Measurements from ENCODE around the gene KLHL26.

KLHL26 gene

DNA sequence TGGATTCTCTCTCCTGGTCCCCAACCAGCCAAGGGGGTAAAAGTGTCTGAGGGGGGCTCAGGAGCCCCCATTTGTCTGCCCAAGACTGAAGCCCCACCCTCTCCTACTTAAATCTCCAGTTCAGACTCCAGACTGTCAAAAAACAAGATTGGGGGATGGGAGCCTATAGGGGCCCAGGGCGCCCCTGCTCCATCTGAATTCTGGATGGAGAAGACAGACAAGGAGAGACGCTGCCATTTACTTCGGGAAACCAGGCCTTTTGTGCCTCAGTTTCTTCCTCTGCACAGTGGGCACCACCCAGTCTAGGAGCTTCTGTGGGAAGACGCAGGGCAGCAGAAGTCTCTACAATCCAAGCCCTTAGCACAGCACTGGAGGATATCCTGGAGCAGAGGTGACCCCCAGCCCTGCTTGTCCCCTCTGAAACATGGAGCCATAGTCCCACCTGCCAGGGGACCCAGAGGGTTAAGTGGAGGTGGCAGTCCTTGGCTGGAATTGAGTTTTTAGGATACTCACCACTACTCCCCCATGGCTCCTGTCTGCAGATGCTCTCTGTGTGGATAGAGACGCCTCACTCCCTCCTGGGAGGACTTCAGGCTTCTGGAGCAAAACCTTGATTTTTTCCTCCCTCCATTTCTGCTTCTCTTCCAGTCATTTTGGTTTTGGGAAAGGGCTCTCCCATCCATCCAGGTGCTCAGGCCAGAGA, 28.6 kb upstream of the KLHL26 start:
- no peaks in the 10 kb centered on the region for H3K36me3 ChIP-seq (ENCODE audit: control insufficient read depth in 1 of 2, insufficient read depth in 2 of 2, low read length in 2 of 2)
- H3K27ac ChIP-seq (ENCODE audit: low read depth, low read length), result no peak overlapping the region
- no peaks in the 10 kb centered on the region for H3K9me3 ChIP-seq (ENCODE audit: control insufficient read depth in 1 of 2, low read length in 2 of 2)
- peaks cover 7 to 10% of the 10 kb centered on the region in 2 donors for H3K4me1 ChIP-seq (ENCODE audit: control insufficient read depth in 1 of 2, insufficient read depth in 2 of 2, low read length in 2 of 2)
- H3K9ac ChIP-seq (ENCODE audit: low read depth in 1 of 2, low read length in 2 of 2), result no peak overlapping the region
- peaks cover 79 to 83% of the 10 kb centered on the region in 2 donors for H3K27me3 ChIP-seq (ENCODE audit: control insufficient read depth in 1 of 2, insufficient read depth in 2 of 2, low read length in 2 of 2)
- H3K4me3 ChIP-seq (ENCODE audit: low read depth in 1 of 2, low read length in 2 of 2), result no peak overlapping the region

DNA sequence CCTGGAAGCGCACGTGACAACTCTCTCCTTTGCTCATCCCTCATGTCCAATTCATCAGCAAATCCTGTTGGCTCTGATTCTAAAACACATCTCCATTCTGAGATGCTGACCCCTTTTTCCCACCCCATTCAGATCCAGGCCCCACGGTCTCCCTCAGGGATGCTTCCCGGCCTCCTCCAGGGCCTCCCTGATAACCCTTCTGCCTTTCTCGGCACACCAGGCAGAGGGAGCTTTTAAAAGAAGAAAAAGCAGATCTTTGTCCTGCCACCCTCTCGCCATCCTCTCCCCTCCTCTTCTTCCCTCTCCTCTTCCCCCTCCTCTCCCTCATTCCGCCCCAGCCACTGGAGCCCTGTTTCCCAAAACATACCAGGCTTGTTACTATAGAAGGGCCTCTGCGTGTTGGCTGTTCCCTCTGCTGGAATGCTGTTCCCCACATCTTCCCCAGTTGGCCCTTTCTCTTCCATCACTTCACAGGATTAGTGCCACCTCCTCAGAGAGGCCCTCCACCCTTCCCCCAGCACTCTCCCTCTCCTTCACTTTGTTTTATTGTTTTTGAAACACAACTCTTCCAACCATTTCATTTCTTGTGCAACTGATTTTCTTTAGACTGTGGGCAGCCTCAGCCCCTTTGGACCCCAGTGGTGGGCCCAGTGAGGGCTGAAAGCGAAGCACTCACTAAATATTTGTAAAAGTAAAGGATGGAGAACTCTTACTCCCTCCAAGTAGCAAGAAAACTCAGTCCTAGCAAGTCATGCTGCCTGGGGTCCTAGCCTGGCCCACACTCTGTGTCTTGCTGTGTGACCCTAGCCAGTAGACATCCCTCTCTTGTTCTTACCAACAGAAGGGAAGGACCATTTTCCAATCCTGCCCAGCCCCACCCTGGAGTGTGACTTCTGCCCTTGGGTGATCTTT, 27.8 kb upstream of the KLHL26 start:
- Histone ChIP-seq H3K27ac (ENCODE audit: low read depth, low read length) (no peak overlapping the region), H3K9me3 (ENCODE audit: control insufficient read depth in 1 of 2, low read length in 2 of 2) (no peaks in the 10 kb centered on the region), H3K4me1 (ENCODE audit: control insufficient read depth in 1 of 2, insufficient read depth in 2 of 2, low read length in 2 of 2) (peaks cover 7 to 10% of the 10 kb centered on the region in 2 donors), H3K9ac (ENCODE audit: low read depth in 1 of 2, low read length in 2 of 2) (no peak overlapping the region), H3K36me3 (ENCODE audit: control insufficient read depth in 1 of 2, insufficient read depth in 2 of 2, low read length in 2 of 2) (no peaks in the 10 kb centered on the region), H3K27me3 (ENCODE audit: control insufficient read depth in 1 of 2, insufficient read depth in 2 of 2, low read length in 2 of 2) (peaks cover 80 to 85% of the 10 kb centered on the region in 2 donors), H3K4me3 (ENCODE audit: low read depth in 1 of 2, low read length in 2 of 2) (no peak overlapping the region)

DNA sequence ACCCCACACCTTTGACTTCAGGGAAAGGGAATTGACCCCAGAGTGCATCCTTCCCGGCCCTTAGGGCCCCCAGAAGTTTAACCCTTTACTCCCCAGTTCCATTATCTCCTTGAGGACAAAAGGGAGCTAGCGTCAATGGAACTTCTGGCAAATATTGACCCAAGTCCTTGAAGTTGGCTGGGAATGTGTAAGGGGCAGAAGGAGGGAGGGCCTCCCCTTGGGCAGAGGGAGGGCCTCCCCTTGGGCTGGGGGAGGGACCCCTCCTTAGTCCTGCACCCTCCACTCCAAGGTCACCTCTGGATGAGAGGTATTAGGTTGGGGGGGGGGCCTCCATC, 27.1 kb upstream of the KLHL26 start:
- Histone ChIP-seq H3K9ac (ENCODE audit: low read depth in 1 of 2, low read length in 2 of 2) (no peak overlapping the region), H3K4me1 (ENCODE audit: control insufficient read depth in 1 of 2, insufficient read depth in 2 of 2, low read length in 2 of 2) (peaks cover 7 to 10% of the 10 kb centered on the region in 2 donors), H3K4me3 (ENCODE audit: low read depth in 1 of 2, low read length in 2 of 2) (no peak overlapping the region), H3K27ac (ENCODE audit: low read depth, low read length) (no peak overlapping the region), H3K9me3 (ENCODE audit: control insufficient read depth in 1 of 2, low read length in 2 of 2) (no peaks in the 10 kb centered on the region), H3K36me3 (ENCODE audit: control insufficient read depth in 1 of 2, insufficient read depth in 2 of 2, low read length in 2 of 2) (no peaks in the 10 kb centered on the region), H3K27me3 (ENCODE audit: control insufficient read depth in 1 of 2, insufficient read depth in 2 of 2, low read length in 2 of 2) (peaks cover 80 to 85% of the 10 kb centered on the region in 2 donors)

DNA sequence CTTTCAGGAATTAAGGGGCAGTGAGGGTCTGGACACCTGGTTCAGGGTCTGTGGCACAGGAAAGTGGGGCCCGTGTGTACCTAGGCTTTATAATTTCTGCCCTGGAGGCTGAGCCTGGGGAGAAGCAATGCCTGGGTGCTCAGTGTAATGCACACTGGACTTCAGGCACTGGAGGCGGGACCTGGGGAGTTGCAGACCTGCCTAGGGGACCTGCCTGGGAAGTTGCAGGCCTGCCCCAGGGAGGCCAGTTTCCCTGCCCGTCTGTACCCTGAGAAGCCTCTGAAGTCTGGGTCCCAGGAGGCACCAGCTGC, 26.6 kb upstream of the KLHL26 start:
- H3K9ac ChIP-seq (ENCODE audit: low read depth in 1 of 2, low read length in 2 of 2), result no peak overlapping the region
- peaks cover 77 to 82% of the 10 kb centered on the region in 2 donors for H3K27me3 ChIP-seq (ENCODE audit: control insufficient read depth in 1 of 2, insufficient read depth in 2 of 2, low read length in 2 of 2)
- H3K4me3 ChIP-seq (ENCODE audit: low read depth in 1 of 2, low read length in 2 of 2), result no peak overlapping the region
- peaks cover 7 to 10% of the 10 kb centered on the region in 2 donors for H3K4me1 ChIP-seq (ENCODE audit: control insufficient read depth in 1 of 2, insufficient read depth in 2 of 2, low read length in 2 of 2)
- H3K9me3 ChIP-seq (ENCODE audit: control insufficient read depth in 1 of 2, low read length in 2 of 2), result no peaks in the 10 kb centered on the region
- H3K36me3 ChIP-seq (ENCODE audit: control insufficient read depth in 1 of 2, insufficient read depth in 2 of 2, low read length in 2 of 2), result no peaks in the 10 kb centered on the region
- no peak overlapping the region for H3K27ac ChIP-seq (ENCODE audit: low read depth, low read length)

DNA sequence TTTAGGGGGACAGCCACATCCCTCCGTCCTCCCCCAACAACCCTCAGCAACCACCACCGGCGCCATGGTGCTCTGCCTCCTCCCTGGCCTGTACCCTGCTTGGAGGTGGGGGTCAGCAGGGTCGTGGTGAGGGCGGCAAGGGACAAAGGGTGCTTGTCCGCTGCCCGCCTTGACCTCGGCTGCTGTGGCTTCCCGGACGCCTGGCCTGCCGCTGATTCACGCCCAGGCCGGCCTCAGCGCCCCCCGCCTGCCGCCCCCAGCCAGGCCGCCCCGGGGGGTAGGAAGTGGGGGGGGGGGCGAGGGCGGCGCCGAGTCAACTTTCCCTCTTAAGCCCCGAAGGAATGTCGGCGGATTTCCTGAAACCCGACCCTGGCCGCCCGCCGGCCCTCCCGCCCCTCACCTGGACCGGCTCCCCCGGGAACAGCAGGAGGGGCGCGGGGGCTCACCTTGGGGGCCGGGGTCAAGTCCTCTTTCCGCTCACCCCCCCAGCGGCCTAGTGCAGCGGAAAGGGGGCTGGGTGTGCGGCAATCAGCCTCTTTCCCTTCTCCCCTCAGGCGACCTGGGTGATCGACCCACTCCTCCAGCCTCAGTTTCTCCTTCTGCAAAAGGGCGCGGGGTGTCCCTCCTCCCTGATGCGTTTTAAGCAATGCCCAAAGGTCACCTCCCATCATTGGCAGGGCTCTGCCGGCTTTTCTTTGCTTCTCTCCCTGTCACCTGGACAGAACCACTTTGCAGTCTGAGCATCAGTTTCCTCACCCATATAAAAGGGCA, 26.1 kb upstream of the KLHL26 start:
- Histone ChIP-seq H3K4me3 (ENCODE audit: low read depth in 1 of 2, low read length in 2 of 2) (no peak overlapping the region), H3K9ac (ENCODE audit: low read depth in 1 of 2, low read length in 2 of 2) (no peak overlapping the region), H3K4me1 (ENCODE audit: control insufficient read depth in 1 of 2, insufficient read depth in 2 of 2, low read length in 2 of 2) (peaks cover 7 to 10% of the 10 kb centered on the region in 2 donors), H3K27me3 (ENCODE audit: control insufficient read depth in 1 of 2, insufficient read depth in 2 of 2, low read length in 2 of 2) (peaks cover 71 to 79% of the 10 kb centered on the region in 2 donors), H3K36me3 (ENCODE audit: control insufficient read depth in 1 of 2, insufficient read depth in 2 of 2, low read length in 2 of 2) (no peaks in the 10 kb centered on the region), H3K9me3 (ENCODE audit: control insufficient read depth in 1 of 2, low read length in 2 of 2) (no peaks in the 10 kb centered on the region), H3K27ac (ENCODE audit: low read depth, low read length) (no peak overlapping the region)

DNA sequence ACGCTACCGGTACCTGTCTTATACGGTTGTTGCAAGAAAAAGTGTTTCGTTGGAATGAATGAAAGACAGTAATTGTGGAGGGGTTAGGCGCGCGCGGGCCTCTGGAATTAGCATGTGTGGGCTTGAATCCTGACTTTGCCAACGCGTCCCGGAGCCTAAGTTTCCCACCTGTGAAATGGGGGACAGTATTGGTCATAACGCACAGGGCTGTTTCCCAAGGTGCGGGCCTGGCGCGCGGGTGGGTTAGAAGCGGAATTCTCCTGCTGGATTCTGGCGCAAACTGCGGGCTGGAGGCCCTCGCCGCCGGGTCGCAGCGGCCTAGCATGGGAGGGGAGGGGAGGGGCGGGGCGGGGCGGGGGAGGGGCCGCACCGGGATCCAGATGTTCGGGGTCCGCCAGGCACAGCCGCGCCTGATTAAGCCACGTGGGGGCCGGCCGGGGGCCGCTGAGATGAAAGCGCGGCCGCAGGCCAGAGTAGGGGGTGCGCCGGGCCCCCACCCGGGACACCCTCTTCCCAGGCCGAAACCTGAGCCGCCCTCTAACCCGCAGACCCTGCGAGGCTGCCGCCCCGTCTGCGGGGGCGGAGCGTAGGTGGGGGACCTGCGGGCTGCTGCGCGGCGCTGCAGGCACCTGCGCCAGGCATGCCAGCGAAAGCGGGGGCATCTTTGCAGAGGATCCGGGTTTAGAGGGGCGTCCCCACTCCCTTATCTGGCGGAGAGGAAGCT, 25.3 kb upstream of the KLHL26 start:
- Histone ChIP-seq H3K9me3 (ENCODE audit: control insufficient read depth in 1 of 2, low read length in 2 of 2) (no peaks in the 10 kb centered on the region), H3K27ac (ENCODE audit: low read depth, low read length) (no peak overlapping the region), H3K9ac (ENCODE audit: low read depth in 1 of 2, low read length in 2 of 2) (no peak overlapping the region), H3K4me1 (ENCODE audit: control insufficient read depth in 1 of 2, insufficient read depth in 2 of 2, low read length in 2 of 2) (peaks cover 7 to 10% of the 10 kb centered on the region in 2 donors), H3K27me3 (ENCODE audit: control insufficient read depth in 1 of 2, insufficient read depth in 2 of 2, low read length in 2 of 2) (peaks cover 74 to 78% of the 10 kb centered on the region in 2 donors), H3K4me3 (ENCODE audit: low read depth in 1 of 2, low read length in 2 of 2) (peak overlapping the region in 1 of 2 donors; percentile 28), H3K36me3 (ENCODE audit: control insufficient read depth in 1 of 2, insufficient read depth in 2 of 2, low read length in 2 of 2) (no peaks in the 10 kb centered on the region)

DNA sequence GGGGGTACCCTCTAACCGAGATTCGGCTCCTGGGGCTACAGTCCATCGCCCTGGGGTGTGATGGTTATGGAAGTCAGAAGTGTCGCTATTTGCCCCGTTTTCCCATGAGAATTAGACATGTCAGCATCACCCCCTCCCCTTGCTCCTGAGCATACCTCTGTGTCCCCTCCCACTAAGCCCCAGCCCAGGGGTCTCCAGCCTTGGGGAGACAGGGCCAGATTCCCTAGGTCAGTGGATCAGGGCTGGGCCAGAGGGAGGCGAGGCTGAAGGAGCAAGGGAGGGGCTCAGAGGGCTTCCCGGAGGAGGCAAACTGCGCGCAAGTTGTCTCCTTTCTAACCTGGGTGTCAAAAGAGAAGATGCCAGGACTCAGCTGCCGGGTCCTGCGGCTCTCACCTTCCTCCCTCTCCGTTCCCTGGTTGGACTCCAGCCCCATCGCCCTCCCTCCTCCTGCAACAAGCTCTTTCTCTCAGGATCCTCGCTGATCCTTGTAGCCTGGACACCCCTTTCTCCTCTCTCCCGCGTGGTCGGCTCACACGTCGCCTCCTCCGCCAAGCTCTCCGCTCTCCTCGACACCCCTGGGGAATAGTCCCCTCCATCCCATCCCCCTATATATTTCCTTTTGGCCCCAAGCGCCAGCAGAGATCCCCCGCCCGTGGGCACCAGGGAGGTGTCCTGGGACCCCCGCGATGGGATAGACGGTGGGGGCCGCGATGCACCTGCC, 24.6 kb upstream of the KLHL26 start:
- no peak overlapping the region for H3K9ac ChIP-seq (ENCODE audit: low read depth in 1 of 2, low read length in 2 of 2)
- H3K27me3 ChIP-seq (ENCODE audit: control insufficient read depth in 1 of 2, insufficient read depth in 2 of 2, low read length in 2 of 2), result peaks cover 73 to 77% of the 10 kb centered on the region in 2 donors

DNA sequence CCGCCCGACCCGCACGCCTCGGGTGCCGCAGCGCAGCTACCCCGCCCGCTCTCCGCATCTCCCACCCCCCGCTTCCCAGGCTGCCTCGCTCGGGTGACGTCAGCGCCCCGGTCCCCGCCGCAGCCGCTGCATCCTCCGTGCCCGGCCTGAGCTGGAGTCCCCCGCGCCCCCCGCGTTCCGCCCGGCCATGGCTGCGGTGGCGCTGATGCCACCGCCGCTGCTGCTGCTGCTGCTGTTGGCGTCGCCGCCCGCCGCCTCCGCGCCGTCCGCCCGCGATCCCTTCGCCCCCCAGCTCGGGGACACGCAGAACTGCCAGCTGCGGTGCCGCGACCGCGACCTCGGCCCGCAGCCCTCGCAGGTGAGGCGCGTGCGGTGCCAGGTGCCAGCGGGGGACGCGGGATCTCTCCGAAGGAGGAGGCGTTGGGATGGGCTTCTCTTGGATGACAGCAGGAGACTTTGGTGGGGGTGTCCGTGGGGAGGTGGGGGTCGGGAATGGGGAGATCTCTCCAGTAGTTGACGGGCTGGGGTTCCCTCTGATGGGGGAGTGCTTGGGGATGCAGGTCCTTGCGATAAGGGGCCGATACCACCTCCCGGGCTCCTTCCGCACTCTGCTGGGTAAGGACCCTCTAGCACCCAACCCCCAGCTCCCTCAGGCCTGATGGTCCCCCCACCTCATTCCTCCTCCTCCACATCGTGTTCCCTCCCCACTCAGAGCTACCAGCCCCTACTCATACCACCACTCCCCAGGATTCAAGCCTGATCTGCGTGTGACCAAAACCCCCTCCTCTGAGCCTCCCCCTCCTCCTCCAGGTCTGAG, 23.8 kb upstream of the KLHL26 start, which contains the start of gene TMEM59L:
TMEM59L (plus strand) TSS at position 99 of the 817 bp plus-strand sequence; CDS start at position 188, 89 bp downstream.
- no peak within 1 kb of the TSS for H3K27ac ChIP-seq (ENCODE audit: low read depth, low read length)
- H3K4me3 ChIP-seq (ENCODE audit: low read depth in 1 of 2, low read length in 2 of 2), result peak within 1 kb of the TSS; percentile 22 to 28
- H3K36me3 ChIP-seq (ENCODE audit: control insufficient read depth in 1 of 2, insufficient read depth in 2 of 2, low read length in 2 of 2), result no peaks in the 10 kb centered on the region
- H3K4me1 ChIP-seq (ENCODE audit: control insufficient read depth in 1 of 2, insufficient read depth in 2 of 2, low read length in 2 of 2), result peaks cover 7 to 10% of the 10 kb centered on the region in 2 donors
- H3K27me3 ChIP-seq (ENCODE audit: control insufficient read depth in 1 of 2, insufficient read depth in 2 of 2, low read length in 2 of 2), result peaks cover 65 to 69% of the 10 kb centered on the region in 2 donors
- no peak within 1 kb of the TSS for H3K9ac ChIP-seq (ENCODE audit: low read depth in 1 of 2, low read length in 2 of 2)
- H3K9me3 ChIP-seq (ENCODE audit: control insufficient read depth in 1 of 2, low read length in 2 of 2), result no peaks in the 10 kb centered on the region

More for the DNA sequence above, 24.6 kb upstream of the KLHL26 start:
- Histone ChIP-seq H3K9me3 (ENCODE audit: control insufficient read depth in 1 of 2, low read length in 2 of 2) (no peaks in the 10 kb centered on the region), H3K36me3 (ENCODE audit: control insufficient read depth in 1 of 2, insufficient read depth in 2 of 2, low read length in 2 of 2) (no peaks in the 10 kb centered on the region), H3K4me1 (ENCODE audit: control insufficient read depth in 1 of 2, insufficient read depth in 2 of 2, low read length in 2 of 2) (peaks cover 7 to 10% of the 10 kb centered on the region in 2 donors), H3K4me3 (ENCODE audit: low read depth in 1 of 2, low read length in 2 of 2) (peak overlapping the region; percentile 22 to 28), H3K27ac (ENCODE audit: low read depth, low read length) (no peak overlapping the region)
